HEK293 (cell line): ENCODE data around the gene BAHD1.

Experiments used
- CTCF ChIA-PET: fragments of 350-600 bp; formaldehyde crosslinking; extraction: SDS; loops from one replicate; lab custom pipeline; 2021; ENCODE audit warnings: antibody characterized with exemption; lab: Yijun Ruan, JAX
- POLR2A ChIA-PET: fragments of 300-600 bp; formaldehyde crosslinking; extraction: SDS; loops from one replicate; lab custom pipeline; 2020; ENCODE audit warnings: antibody characterized with exemption, inconsistent platforms; lab: Yijun Ruan, JAX
- H3K27ac ChIP-seq: fragments of 200-500 bp; sonication (Bioruptor generic); 2 replicates; pipeline ENCODE4 v1.5.1; 2014; ENCODE audit warnings: low read depth, low read length, control low read depth, inconsistent platforms; ENCODE audit errors: extremely low read depth
- H3K36me3 ChIP-seq, 2 experiments: fragments of 200-500 bp in 1 of 2; sonication (Bioruptor generic) in 1 of 2; 1 replicate in 1 of 2; 2 replicates in 1 of 2; pipeline ENCODE4 v1.5.1; 2014 to 2017; ENCODE audit warnings: inconsistent platforms in 2 of 2, low read length in 2 of 2; ENCODE audit not compliant: control insufficient read depth in 2 of 2, insufficient read depth in 1 of 2
- H3K4me1 ChIP-seq: fragments of 200-500 bp; sonication (Bioruptor generic); 2 replicates; pipeline ENCODE4 v1.5.1; 2014; ENCODE audit warnings: mild to moderate bottlenecking, low read length, inconsistent platforms; ENCODE audit not compliant: control insufficient read depth, insufficient read depth
- H3K4me3 ChIP-seq: 2 replicates; pipeline ENCODE4 v1.5.1; 2011; ENCODE audit warnings: low read depth, mild to moderate bottlenecking, control low read depth, low read length, moderate library complexity
- H3K9me3 ChIP-seq: fragments of 200-500 bp; sonication (Bioruptor generic); 2 replicates; pipeline ENCODE4 v1.5.1; 2014; ENCODE audit warnings: low read depth, low read length, inconsistent platforms; ENCODE audit not compliant: control insufficient read depth, insufficient read depth
- GLI2 ChIP-seq: fragments of 450-650 bp; formaldehyde crosslinking; IDR thresholded peaks from 2 replicates; pipeline ENCODE4; 2017; ENCODE audit warnings: missing biosample characterization, missing genetic modification characterization, low read depth, borderline replicate concordance
- GLI4 ChIP-seq: fragments of 450-650 bp; formaldehyde crosslinking; IDR thresholded peaks from 2 replicates; pipeline ENCODE4 v1.5.1; 2016; ENCODE audit warnings: missing biosample characterization, missing genetic modification characterization
- GLIS2 ChIP-seq: fragments of 450-650 bp; formaldehyde crosslinking; IDR thresholded peaks from 2 replicates; pipeline ENCODE4 v1.5.1; 2016; ENCODE audit warnings: missing biosample characterization, missing genetic modification characterization
- HOXA7 ChIP-seq: sonication (generic); formaldehyde crosslinking; IDR thresholded peaks from 2 replicates; pipeline ENCODE4 v1.8.1; 2022; ENCODE audit warnings: missing genetic modification reagents, borderline replicate concordance
- HOXD13 ChIP-seq: sonication (generic); formaldehyde crosslinking; IDR thresholded peaks from 2 replicates; pipeline ENCODE4 v1.8.0; 2022; ENCODE audit warnings: missing genetic modification reagents, borderline replicate concordance
- IKZF3 ChIP-seq: fragments of 450-650 bp; IDR thresholded peaks from 2 replicates; pipeline ENCODE4 v1.5.0; 2018; ENCODE audit warnings: missing biosample characterization, mild to moderate bottlenecking, missing genetic modification characterization, moderate library complexity
- ZNF16 ChIP-seq: fragments of 450-650 bp; formaldehyde crosslinking; IDR thresholded peaks from 2 replicates; pipeline ENCODE4 v1.5.1; 2016; ENCODE audit warnings: low read depth, missing biosample characterization, missing genetic modification characterization
- ZNF311 ChIP-seq: fragments of 450-650 bp; formaldehyde crosslinking; IDR thresholded peaks from 2 replicates; pipeline ENCODE4 v1.5.1; 2017; ENCODE audit warnings: missing biosample characterization, missing genetic modification characterization, borderline replicate concordance
- ZNF37A ChIP-seq: fragments of 450-650 bp; IDR thresholded peaks from 2 replicates; pipeline ENCODE4 v1.5.1; 2018; ENCODE audit warnings: missing biosample characterization, missing genetic modification characterization
- ZNF416 ChIP-seq: fragments of 450-650 bp; formaldehyde crosslinking; IDR thresholded peaks from 2 replicates; pipeline ENCODE4 v1.5.1; 2016; ENCODE audit warnings: missing biosample characterization, missing genetic modification characterization
- ZNF426 ChIP-seq: fragments of 450-650 bp; formaldehyde crosslinking; IDR thresholded peaks from 2 replicates; pipeline ENCODE4 v1.5.1; 2017; ENCODE audit warnings: missing biosample characterization, missing genetic modification characterization, mild to moderate bottlenecking, inconsistent platforms, moderate library complexity
- ZNF473 ChIP-seq: fragments of 450-650 bp; formaldehyde crosslinking; IDR thresholded peaks from 2 replicates; pipeline ENCODE4 v1.5.1; 2017; ENCODE audit warnings: missing biosample characterization, missing genetic modification characterization
- ZNF621 ChIP-seq: fragments of 450-650 bp; formaldehyde crosslinking; IDR thresholded peaks from 2 replicates; pipeline ENCODE4 v1.5.1; 2017; ENCODE audit warnings: missing biosample characterization, missing genetic modification characterization
- TF ChIP-seq, protein P1 (sequence below): fragments of 450-650 bp; formaldehyde crosslinking; IDR thresholded peaks from 2 replicates; pipeline ENCODE4 v1.5.1; 2017; ENCODE audit warnings: missing biosample characterization, mild to moderate bottlenecking, missing genetic modification characterization, moderate library complexity
- TF ChIP-seq, protein P2 (sequence below): fragments of 450-650 bp; formaldehyde crosslinking; IDR thresholded peaks from 2 replicates; pipeline ENCODE4 v1.5.1; 2017; ENCODE audit warnings: missing biosample characterization, missing genetic modification characterization
- TF ChIP-seq, protein P3 (sequence below): fragments of 450-650 bp; formaldehyde crosslinking; IDR thresholded peaks from 2 replicates; pipeline ENCODE4 v1.5.1; 2016; ENCODE audit warnings: missing biosample characterization, missing genetic modification characterization
- TF ChIP-seq, protein P4 (sequence below): fragments of 450-650 bp; formaldehyde crosslinking; IDR thresholded peaks from 2 replicates; pipeline ENCODE4 v1.5.1; 2016; ENCODE audit warnings: missing biosample characterization, missing genetic modification characterization
- TF ChIP-seq, protein P5 (sequence below): fragments of 450-650 bp; formaldehyde crosslinking; IDR thresholded peaks from 2 replicates; pipeline ENCODE4 v1.5.0; 2017; ENCODE audit warnings: missing biosample characterization, missing genetic modification characterization, borderline replicate concordance
- TF ChIP-seq, protein P6 (sequence below): fragments of 450-650 bp; formaldehyde crosslinking; IDR thresholded peaks from 2 replicates; pipeline ENCODE4 v1.5.1; 2016; ENCODE audit warnings: missing biosample characterization, missing genetic modification characterization
- TF ChIP-seq, protein P7 (sequence below): fragments of 450-650 bp; formaldehyde crosslinking; IDR thresholded peaks from 2 replicates; pipeline ENCODE4 v1.5.1; 2016; ENCODE audit warnings: missing biosample characterization, missing genetic modification characterization, borderline replicate concordance
- TF ChIP-seq, protein P8 (sequence below): fragments of 450-650 bp; formaldehyde crosslinking; IDR thresholded peaks from 2 replicates; pipeline ENCODE4 v1.5.1; 2017; ENCODE audit warnings: missing biosample characterization, missing genetic modification characterization

BAHD1 gene

DNA sequence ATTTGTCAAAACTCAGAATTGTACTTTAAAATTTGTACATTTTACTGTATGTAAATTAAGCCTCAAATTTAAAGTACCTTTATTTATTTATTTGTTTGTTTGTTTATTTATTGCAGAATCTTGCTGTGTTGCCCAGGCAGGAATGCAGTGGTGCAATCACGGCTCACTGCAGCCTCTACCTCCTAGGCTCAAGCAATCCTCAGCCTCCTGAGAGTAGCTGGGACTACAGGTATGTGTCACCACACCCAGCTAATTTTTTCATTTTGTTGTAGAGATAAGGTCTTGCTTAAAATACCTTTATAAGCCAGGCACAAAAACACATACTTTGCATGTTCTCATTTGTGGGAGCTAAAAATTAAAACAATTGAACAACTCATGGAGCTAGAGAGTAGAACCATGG is 67.5 kb downstream of the BAHD1 start:
- TF ChIP-seq, protein P1, sequence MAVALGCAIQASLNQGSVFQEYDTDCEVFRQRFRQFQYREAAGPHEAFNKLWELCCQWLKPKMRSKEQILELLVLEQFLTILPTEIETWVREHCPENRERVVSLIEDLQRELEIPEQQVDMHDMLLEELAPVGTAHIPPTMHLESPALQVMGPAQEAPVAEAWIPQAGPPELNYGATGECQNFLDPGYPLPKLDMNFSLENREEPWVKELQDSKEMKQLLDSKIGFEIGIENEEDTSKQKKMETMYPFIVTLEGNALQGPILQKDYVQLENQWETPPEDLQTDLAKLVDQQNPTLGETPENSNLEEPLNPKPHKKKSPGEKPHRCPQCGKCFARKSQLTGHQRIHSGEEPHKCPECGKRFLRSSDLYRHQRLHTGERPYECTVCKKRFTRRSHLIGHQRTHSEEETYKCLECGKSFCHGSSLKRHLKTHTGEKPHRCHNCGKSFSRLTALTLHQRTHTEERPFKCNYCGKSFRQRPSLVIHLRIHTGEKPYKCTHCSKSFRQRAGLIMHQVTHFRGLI (tag by site-specific recombination), result no peak
- TF ChIP-seq, protein P2, sequence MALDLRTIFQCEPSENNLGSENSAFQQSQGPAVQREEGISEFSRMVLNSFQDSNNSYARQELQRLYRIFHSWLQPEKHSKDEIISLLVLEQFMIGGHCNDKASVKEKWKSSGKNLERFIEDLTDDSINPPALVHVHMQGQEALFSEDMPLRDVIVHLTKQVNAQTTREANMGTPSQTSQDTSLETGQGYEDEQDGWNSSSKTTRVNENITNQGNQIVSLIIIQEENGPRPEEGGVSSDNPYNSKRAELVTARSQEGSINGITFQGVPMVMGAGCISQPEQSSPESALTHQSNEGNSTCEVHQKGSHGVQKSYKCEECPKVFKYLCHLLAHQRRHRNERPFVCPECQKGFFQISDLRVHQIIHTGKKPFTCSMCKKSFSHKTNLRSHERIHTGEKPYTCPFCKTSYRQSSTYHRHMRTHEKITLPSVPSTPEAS (tag by site-specific recombination), result no peak
- TF ChIP-seq ZNF473 (tag by site-specific recombination) (no peak), ZNF621 (tag by site-specific recombination) (no peak), GLI4 (tag by site-specific recombination) (no peak), ZNF416 (tag by site-specific recombination) (no peak), ZNF311 (no peak), GLIS2 (tag by site-specific recombination) (no peak)
- TF ChIP-seq, protein P3, sequence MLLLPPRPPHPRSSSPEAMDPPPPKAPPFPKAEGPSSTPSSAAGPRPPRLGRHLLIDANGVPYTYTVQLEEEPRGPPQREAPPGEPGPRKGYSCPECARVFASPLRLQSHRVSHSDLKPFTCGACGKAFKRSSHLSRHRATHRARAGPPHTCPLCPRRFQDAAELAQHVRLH, result no peak
- Histone ChIP-seq H3K27ac (no peak overlapping the region), H3K9me3 (no peaks in the 10 kb centered on the region), H3K4me1 (no peaks in the 10 kb centered on the region; the same call in 1 of the 2 replicates), H3K36me3 (no peaks in the 10 kb centered on the region), H3K4me3 (no peak overlapping the region)
- ChIA-PET CTCF (interaction anchor here (0.6 to 1.2 kb wide), 4 partner anchors 10 to 250 kb away, joined by 3 to 4 read pairs (median 4); no protein-coding TSS in a partner anchor), POLR2A (no interaction called here)

DNA sequence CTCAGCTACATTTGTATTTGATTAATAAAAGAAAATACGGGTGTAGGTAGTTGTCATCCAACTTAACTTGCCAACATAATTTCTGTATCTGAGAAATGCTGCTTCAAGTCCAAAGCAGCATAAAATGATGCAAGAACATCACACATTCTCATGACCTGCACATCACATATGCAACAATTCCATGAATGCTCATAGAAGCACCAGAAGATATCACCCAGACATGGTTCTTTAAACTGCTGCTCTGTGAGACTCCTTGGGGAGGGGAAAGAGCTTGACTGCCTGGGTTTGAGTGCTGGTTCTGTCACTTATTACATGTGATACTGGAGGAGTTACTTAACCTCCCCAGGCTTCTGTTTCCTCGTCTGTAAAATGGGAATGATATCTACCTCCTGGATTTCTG is 69.4 kb downstream of the BAHD1 start:
- no peaks in the 10 kb centered on the region for H3K36me3 ChIP-seq
- ChIA-PET POLR2A (no interaction called here), CTCF (interaction anchor here (0.6 to 1.9 kb wide), 2 partner anchors 156 to 165 kb away, joined by 3 to 5 read pairs; no protein-coding TSS in a partner anchor)
- H3K4me1 ChIP-seq, result no peaks in the 10 kb centered on the region; the same call in 1 of the 2 replicates
- H3K9me3 ChIP-seq, result no peaks in the 10 kb centered on the region
- TF ChIP-seq, protein P4, sequence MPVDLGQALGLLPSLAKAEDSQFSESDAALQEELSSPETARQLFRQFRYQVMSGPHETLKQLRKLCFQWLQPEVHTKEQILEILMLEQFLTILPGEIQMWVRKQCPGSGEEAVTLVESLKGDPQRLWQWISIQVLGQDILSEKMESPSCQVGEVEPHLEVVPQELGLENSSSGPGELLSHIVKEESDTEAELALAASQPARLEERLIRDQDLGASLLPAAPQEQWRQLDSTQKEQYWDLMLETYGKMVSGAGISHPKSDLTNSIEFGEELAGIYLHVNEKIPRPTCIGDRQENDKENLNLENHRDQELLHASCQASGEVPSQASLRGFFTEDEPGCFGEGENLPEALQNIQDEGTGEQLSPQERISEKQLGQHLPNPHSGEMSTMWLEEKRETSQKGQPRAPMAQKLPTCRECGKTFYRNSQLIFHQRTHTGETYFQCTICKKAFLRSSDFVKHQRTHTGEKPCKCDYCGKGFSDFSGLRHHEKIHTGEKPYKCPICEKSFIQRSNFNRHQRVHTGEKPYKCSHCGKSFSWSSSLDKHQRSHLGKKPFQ (tag by site-specific recombination), result no peak
- TF ChIP-seq HOXD13 (CRISPR knock-in tag) (no peak), ZNF37A (tag by site-specific recombination) (no peak), ZNF16 (tag by site-specific recombination) (no peak), ZNF426 (tag by site-specific recombination) (no peak), GLI2 (tag by site-specific recombination) (no peak), HOXA7 (no peak), IKZF3 (tag by site-specific recombination) (no peak)
- TF ChIP-seq, protein P5, sequence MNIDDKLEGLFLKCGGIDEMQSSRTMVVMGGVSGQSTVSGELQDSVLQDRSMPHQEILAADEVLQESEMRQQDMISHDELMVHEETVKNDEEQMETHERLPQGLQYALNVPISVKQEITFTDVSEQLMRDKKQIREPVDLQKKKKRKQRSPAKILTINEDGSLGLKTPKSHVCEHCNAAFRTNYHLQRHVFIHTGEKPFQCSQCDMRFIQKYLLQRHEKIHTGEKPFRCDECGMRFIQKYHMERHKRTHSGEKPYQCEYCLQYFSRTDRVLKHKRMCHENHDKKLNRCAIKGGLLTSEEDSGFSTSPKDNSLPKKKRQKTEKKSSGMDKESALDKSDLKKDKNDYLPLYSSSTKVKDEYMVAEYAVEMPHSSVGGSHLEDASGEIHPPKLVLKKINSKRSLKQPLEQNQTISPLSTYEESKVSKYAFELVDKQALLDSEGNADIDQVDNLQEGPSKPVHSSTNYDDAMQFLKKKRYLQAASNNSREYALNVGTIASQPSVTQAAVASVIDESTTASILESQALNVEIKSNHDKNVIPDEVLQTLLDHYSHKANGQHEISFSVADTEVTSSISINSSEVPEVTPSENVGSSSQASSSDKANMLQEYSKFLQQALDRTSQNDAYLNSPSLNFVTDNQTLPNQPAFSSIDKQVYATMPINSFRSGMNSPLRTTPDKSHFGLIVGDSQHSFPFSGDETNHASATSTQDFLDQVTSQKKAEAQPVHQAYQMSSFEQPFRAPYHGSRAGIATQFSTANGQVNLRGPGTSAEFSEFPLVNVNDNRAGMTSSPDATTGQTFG (tag by site-specific recombination), result no peak
- TF ChIP-seq, protein P6, sequence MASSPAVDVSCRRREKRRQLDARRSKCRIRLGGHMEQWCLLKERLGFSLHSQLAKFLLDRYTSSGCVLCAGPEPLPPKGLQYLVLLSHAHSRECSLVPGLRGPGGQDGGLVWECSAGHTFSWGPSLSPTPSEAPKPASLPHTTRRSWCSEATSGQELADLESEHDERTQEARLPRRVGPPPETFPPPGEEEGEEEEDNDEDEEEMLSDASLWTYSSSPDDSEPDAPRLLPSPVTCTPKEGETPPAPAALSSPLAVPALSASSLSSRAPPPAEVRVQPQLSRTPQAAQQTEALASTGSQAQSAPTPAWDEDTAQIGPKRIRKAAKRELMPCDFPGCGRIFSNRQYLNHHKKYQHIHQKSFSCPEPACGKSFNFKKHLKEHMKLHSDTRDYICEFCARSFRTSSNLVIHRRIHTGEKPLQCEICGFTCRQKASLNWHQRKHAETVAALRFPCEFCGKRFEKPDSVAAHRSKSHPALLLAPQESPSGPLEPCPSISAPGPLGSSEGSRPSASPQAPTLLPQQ (tag by site-specific recombination), result no peak
- TF ChIP-seq, protein P7, sequence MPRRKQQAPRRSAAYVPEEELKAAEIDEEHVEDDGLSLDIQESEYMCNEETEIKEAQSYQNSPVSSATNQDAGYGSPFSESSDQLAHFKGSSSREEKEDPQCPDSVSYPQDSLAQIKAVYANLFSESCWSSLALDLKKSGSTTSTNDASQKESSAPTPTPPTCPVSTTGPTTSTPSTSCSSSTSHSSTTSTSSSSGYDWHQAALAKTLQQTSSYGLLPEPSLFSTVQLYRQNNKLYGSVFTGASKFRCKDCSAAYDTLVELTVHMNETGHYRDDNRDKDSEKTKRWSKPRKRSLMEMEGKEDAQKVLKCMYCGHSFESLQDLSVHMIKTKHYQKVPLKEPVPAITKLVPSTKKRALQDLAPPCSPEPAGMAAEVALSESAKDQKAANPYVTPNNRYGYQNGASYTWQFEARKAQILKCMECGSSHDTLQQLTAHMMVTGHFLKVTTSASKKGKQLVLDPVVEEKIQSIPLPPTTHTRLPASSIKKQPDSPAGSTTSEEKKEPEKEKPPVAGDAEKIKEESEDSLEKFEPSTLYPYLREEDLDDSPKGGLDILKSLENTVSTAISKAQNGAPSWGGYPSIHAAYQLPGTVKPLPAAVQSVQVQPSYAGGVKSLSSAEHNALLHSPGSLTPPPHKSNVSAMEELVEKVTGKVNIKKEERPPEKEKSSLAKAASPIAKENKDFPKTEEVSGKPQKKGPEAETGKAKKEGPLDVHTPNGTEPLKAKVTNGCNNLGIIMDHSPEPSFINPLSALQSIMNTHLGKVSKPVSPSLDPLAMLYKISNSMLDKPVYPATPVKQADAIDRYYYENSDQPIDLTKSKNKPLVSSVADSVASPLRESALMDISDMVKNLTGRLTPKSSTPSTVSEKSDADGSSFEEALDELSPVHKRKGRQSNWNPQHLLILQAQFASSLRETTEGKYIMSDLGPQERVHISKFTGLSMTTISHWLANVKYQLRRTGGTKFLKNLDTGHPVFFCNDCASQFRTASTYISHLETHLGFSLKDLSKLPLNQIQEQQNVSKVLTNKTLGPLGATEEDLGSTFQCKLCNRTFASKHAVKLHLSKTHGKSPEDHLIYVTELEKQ (tag by site-specific recombination), result no peak
- TF ChIP-seq, protein P8, sequence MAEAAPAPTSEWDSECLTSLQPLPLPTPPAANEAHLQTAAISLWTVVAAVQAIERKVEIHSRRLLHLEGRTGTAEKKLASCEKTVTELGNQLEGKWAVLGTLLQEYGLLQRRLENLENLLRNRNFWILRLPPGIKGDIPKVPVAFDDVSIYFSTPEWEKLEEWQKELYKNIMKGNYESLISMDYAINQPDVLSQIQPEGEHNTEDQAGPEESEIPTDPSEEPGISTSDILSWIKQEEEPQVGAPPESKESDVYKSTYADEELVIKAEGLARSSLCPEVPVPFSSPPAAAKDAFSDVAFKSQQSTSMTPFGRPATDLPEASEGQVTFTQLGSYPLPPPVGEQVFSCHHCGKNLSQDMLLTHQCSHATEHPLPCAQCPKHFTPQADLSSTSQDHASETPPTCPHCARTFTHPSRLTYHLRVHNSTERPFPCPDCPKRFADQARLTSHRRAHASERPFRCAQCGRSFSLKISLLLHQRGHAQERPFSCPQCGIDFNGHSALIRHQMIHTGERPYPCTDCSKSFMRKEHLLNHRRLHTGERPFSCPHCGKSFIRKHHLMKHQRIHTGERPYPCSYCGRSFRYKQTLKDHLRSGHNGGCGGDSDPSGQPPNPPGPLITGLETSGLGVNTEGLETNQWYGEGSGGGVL, result no peak
- H3K4me3 ChIP-seq, result no peak overlapping the region
- no peak overlapping the region for H3K27ac ChIP-seq
